CD4-positive, alpha-beta T cell treated with Interleukin-1 beta for 1 hour (primary cell): ENCODE results near the gene GTF2A2.

Source experiments
- DNase-seq, 2 donors: peaks; one replicate each; pipeline ENCODE4 v3.0.0-alpha.2; 2020 to 2022

The GTF2A2 gene

DNA sequence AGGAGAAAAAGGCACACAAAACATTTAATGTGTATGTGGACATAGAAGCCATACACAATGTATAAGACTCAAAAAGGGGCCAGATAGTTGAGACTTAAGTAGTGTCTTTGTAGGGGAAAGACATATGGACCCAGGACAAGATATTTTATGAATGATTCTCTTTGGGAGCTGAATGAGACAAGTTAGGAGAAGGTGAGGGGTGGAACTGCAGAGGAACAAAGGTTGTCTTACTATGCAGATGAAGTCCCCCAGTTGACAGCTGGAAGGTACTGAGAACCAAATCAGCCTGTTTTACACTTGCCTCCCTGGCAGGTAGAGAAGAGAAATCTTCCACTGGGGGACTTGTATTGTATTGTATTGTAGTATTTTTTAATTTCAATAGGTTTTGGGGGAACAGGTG is 60.7 kb downstream of the GTF2A2 start:
- no peak for DNase-seq

DNA sequence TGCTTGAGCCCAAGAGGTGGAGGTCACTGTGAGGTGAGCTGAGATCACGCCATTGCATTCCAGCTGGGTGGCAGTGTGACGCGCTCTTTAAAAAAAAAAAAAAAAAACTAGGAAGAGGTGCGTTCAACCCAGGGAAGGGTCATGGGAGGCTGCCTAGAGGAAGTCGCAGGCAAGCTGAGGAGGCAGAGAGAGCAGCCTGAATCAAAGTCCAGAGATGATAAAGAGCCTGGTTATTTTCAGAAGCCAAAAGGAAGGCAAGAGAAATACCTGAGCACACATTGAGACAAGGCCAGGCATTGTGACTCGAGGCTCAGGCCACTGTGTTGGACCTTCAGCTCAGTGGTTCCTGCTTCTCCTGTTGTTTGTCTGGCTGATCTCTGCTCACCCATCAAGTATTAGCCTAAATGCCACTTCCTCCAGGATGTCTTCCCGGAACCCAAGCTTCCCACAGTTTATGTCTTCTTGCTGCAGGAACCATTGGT is 61.8 kb downstream of the GTF2A2 start:
- no peak for DNase-seq

DNA sequence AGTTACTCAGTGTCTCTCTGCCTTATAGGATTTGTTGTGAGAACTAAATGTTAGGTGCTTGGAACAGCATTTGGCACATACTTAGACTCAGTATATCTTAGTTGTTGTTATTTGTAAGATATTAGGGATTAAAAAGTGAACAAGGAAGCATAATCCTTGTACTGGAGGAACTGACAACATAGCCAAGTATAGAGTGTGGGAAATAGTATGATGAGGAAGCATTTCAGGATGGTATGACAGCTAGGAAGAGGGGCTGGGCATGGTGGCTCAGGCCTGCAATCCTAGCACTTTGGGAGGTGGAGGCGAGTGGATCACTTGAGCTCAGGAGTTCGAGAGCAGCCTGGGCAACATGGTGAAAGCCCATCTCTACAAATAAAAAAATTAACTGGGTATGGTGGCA is 62.3 kb downstream of the GTF2A2 start:
- no peak for DNase-seq

DNA sequence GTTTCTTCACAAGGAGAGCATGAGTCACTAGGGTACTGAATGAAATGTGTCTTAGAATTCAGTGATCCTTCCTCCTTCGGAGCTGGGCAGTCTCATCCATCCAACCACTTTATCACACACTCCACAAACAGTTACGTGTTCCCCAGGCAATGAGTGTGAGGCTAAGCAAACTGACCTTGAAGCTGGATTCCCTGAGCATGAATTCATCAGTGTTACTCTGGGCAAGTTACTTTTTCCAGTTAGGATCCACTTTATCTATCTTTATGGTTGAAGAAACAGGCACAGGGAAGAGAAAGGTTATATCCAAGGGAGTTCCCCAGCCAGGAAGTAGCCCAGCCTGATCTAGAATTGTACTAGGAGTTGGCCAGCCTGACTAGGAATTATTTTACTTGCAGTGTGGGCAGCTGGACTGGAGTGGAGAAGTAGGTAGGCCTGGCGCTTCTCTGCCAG is 62.8 kb downstream of the GTF2A2 start:
- no peak for DNase-seq

DNA sequence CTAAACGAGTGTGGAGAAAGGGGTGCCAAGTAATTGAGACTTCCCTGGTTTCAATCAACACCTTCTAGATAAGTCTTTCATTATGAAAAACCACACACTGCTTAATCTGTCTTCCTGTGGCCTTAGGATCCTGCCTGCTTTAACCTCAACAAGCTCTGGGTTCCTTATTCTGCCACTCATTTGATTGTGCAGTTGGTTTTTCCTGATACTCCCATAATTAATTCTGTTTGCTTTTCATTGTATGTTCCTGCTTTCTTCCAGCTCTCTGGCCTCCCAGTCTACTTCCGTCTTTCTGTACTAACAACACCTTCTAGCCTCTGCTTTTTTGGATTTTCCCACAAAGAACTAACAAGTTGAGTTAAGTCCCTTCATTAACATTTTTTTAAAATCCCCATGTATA is 66.0 kb downstream of the GTF2A2 start:
- no peak for DNase-seq

DNA sequence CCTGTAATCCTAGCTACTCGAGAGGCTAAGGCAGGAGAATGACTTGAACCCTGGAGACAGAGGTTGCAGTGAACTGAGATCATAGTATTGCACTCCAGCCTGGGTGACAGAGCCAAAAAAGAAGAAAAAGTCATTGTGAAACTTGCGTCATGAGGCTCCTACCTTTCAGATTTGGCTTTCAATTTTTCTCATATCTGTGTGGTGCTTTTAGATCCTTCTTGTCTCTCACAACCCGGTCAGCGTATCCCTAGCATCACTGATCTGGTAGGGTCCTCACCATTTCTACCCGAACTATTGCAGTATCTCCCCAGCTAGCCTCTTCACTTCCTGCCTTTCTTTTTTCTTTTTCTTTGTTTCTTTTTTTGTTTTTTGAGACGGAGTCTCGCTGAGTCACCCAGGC is 67.3 kb downstream of the GTF2A2 start:
- no peak for DNase-seq
